AG04450 (cell line): Measurements from ENCODE around the gene GGN. TPM values are rescaled to one million over a fixed set of nuclear protein-coding genes. Genes with fewer than 3 reads are reported as not detected.

ENCODE experiments used
- CTCF ChIA-PET: fragments of 300-600, 350-600 bp; formaldehyde crosslinking; extraction: SDS; loops from one replicate; lab custom pipeline; 2022; ENCODE audit warnings: antibody characterized with exemption, inconsistent platforms; lab: Charles Lee
- POLR2A ChIA-PET: fragments of 350-600 bp; formaldehyde crosslinking; extraction: SDS; loops from one replicate; lab custom pipeline; 2021; ENCODE audit warnings: antibody characterized with exemption, inconsistent platforms; lab: Yijun Ruan, JAX
- DNase-seq: peaks from one replicate; pipeline ENCODE4 v3.0.0-alpha.2; 2011; ENCODE audit warnings: low read depth, low spot score
- H3K27ac ChIP-seq: one replicate; pipeline ENCODE4 v1.5.1; 2012; ENCODE audit warnings: low read depth, low read length, control low read depth
- H3K27me3 ChIP-seq: one replicate; pipeline ENCODE4 v1.6.0; 2012; ENCODE audit warnings: low read length; ENCODE audit not compliant: control insufficient read depth, insufficient read depth
- H3K4me3 ChIP-seq: 2 replicates; pipeline ENCODE4 v1.5.1; 2011; ENCODE audit warnings: mild to moderate bottlenecking, low read depth, low read length, control low read depth
- H3K9me3 ChIP-seq: 2 replicates; pipeline ENCODE4 v1.5.1; 2012; ENCODE audit warnings: low read length; ENCODE audit not compliant: control insufficient read depth, insufficient read depth
- polyA plus RNA-seq: library from polyadenylated mRNA; depleted of rRNA; stranded (reverse); fragments of >200 nt; gene quantifications from 2 replicates; pipeline ENCODE4 v1.2.3, GENCODE V29; 2011
- TF ChIP-seq, protein P1 (sequence below): IDR thresholded peaks from 2 replicates; pipeline ENCODE4 v1.5.1; 2011; ENCODE audit warnings: low read depth, low read length, control low read depth, inconsistent platforms

The GGN gene
- polyA plus RNA-seq, 1 experiment, result 0.15 TPM

DNA sequence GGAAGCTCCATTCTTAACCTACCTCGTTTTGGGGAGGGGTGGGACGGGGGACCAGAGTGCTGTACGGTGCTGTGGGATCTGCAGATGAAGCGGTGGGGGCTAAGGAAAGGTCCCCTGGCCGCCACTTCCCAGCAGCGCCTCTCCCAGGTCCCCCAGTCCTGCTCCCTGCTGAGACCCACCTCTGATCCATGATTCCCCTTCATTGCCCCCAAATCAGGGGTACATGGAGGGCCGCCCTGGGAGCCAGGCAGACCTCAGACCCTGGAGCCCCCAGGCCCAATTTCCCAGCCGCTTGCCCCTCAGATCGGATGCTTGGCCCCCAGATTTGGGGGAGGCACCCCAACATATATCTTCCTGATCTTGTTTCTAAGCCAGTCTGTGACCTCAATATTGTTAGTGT is 11.2 kb upstream of the GGN start:
- DNase-seq, result no peak

DNA sequence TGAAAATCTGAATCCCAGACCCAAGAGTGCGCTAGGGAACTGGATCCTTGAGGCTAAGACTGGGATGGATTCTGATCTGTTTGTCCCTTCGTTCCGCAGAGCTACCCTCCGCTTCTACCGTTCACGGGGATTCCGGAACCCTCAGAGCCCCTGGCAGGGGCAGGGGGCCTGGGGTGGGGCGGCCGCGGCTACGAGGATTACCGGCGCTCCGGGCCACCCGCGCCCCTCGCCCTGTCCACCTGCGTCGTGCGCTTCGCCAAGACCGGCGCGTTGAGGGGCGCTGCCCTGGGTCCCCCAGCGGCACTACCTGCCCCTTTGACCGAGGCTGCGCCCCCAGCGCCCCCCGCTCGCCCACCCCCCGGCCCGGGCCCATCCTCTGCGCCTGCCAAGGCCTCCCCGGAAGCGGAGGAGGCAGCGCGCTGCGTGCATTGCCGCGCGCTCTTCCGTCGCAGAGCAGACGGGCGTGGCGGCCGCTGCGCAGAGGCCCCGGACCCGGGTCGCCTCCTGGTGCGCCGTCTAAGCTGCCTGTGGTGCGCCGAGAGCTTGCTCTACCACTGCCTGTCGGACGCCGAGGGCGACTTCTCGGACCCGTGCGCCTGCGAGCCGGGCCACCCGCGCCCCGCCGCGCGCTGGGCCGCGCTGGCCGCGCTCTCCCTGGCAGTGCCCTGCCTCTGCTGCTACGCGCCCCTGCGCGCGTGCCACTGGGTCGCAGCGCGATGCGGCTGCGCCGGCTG is 7.7 kb upstream of the GGN start:
- peaks cover 7% of the 10 kb centered on the region; the same call in 1 of the 2 replicates for H3K9me3 ChIP-seq
- no peak overlapping the region for H3K27ac ChIP-seq
- no peaks in the 10 kb centered on the region for H3K27me3 ChIP-seq
- TF ChIP-seq, protein P1, sequence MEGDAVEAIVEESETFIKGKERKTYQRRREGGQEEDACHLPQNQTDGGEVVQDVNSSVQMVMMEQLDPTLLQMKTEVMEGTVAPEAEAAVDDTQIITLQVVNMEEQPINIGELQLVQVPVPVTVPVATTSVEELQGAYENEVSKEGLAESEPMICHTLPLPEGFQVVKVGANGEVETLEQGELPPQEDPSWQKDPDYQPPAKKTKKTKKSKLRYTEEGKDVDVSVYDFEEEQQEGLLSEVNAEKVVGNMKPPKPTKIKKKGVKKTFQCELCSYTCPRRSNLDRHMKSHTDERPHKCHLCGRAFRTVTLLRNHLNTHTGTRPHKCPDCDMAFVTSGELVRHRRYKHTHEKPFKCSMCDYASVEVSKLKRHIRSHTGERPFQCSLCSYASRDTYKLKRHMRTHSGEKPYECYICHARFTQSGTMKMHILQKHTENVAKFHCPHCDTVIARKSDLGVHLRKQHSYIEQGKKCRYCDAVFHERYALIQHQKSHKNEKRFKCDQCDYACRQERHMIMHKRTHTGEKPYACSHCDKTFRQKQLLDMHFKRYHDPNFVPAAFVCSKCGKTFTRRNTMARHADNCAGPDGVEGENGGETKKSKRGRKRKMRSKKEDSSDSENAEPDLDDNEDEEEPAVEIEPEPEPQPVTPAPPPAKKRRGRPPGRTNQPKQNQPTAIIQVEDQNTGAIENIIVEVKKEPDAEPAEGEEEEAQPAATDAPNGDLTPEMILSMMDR, result no peak
- POLR2A ChIA-PET, result no interaction called here
- DNase-seq, result no peak
- no peak overlapping the region for H3K4me3 ChIP-seq
- CTCF ChIA-PET, result interaction anchor here (0.6 kb wide), 1 partner anchor 238 kb away, joined by 5 read pairs; no protein-coding TSS in a partner anchor

More for the DNA sequence above, 11.2 kb upstream of the GGN start:
- H3K9me3 ChIP-seq, result peaks cover 7% of the 10 kb centered on the region; the same call in 1 of the 2 replicates
- ChIA-PET CTCF (interaction anchor here (0.6 to 1.6 kb wide), 2 partner anchors 9 to 162 kb away, joined by 3 to 6 read pairs; no protein-coding TSS in a partner anchor), POLR2A (no interaction called here)
- no peak overlapping the region for H3K4me3 ChIP-seq
- H3K27ac ChIP-seq, result no peak overlapping the region
- no peaks in the 10 kb centered on the region for H3K27me3 ChIP-seq
- TF ChIP-seq, protein P1, result no peak

DNA sequence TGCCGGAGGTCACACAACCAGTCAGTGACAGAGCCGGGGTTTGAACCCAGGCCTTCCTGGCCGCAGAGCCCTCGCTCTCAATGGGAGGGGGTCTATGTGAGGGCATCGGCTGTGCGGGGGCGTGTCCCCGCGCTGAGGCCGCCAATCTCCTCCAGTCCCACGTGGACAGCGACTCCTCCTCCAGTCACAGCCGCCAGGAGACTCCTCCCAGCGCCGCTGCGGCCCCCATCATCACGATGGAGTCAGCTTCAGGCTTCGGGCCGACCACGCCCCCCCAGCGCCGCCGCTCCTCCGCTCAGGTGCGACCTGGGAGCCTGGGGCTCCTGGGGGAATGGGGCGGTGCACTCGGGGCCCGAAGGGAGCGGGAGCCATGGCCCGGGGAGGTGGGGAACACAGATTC is 6.7 kb upstream of the GGN start:
- Histone ChIP-seq H3K27ac (no peak overlapping the region), H3K27me3 (no peaks in the 10 kb centered on the region), H3K4me3 (no peak overlapping the region), H3K9me3 (peaks cover 7% of the 10 kb centered on the region; the same call in 1 of the 2 replicates)
- no peak for DNase-seq
- ChIA-PET CTCF (interaction anchor here (1.3 to 1.6 kb wide), 2 partner anchors 9 to 150 kb away, joined by 3 to 18 read pairs; partner anchors contain the start of gene FAM98C), POLR2A (no interaction called here)
- TF ChIP-seq, protein P1, result no peak

DNA sequence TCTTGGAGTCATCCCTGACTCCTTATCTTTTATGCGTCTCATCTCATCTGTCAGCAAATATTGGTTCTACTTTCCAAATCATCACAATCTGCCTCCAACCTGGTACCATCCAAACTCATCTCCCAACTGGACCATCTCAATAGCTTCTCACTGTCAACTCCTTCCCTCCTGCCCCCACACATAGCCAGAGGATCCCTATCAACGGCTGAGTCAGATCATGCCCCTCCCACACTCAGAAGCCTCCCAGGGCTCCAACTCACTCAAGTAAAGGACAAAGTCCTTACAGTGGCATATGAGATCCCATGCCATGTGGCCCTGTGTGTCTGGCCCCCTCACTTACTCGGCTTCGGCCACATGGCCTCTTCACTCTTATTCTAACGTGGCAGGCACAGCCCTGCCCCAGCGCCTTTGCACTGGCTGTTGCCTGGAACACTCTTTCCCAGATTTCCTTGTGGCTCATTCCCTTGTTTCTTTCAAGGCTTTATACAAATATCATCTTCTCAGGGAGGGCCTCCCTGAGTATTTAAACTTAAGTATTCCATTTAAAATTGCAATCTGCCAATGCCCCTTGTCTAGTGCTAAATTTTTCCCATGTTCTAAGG is 5.0 kb upstream of the GGN start:
- POLR2A ChIA-PET, result interaction anchor here (1.2 kb wide), 1 partner anchor 10 kb away, joined by 6 read pairs; the partner anchor contains the start of gene FAM98C
- Histone ChIP-seq H3K27ac (no peak overlapping the region), H3K9me3 (peaks cover 7% of the 10 kb centered on the region; the same call in 1 of the 2 replicates), H3K27me3 (no peaks in the 10 kb centered on the region), H3K4me3 (no peak overlapping the region)
- CTCF ChIA-PET, result interaction anchor here (0.7 to 1.6 kb wide), 3 partner anchors 10 to 72 kb away, joined by 4 to 18 read pairs (median 5); partner anchors contain the start of gene FAM98C
- TF ChIP-seq, protein P1, result no peak
- DNase-seq, result no peak
